ENCODE data around the gene TSPEAR.

DNA sequence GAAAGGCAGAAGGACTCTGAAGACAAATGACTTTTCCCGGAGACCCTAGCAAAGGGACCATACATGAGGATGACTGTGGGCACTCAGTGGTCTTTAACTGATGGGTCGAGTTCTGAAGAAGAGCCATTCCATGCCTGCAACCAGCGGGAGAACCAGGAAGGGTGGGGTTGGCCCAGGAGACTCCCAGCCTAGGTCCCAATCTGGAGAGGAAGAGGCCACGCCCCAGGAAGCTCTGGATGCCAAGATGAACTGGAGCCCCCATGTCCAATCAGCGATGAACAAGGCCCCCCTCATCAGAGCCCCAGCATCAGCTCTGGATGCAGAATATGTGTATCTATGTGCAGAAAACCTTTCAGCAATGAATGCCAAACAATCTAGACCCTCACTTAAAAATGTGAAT, 70.6 kb downstream of the TSPEAR start:
- TF ChIP-seq CTCF (IDR thresholded peaks at IDR 0.05): no peak
- no peak for TF ChIP-seq POLR2A (IDR thresholded peaks at IDR 0.05)

Measured in thyroid gland (tissue), 4 donors.